Measurements from ENCODE around the gene TRIM52.

Gene TRIM52

DNA sequence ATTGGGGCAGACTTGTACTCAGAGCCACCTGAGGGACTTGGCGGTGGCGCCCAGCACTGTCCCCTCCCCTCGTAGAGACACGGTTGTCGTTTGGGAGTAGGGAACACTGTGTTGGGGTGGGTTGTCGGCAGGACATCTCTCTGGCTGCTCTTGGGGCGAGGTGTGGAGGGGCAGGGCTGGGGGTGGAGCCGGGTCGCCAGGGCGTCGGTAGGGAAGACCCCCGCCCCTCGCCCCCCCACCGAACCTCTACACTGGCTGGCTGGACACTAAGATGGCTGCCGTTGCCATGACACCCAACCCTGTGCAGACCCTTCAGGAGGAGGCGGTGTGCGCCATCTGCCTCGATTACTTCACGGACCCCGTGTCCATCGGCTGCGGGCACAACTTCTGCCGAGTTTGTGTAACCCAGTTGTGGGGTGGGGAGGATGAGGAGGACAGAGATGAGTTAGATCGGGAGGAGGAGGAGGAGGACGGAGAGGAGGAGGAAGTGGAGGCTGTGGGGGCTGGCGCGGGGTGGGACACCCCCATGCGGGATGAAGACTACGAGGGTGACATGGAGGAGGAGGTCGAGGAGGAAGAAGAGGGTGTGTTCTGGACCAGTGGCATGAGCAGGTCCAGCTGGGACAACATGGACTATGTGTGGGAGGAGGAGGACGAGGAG lies 37.1 kb downstream of the TRIM52 start:
- TF ChIP-seq HOXA7 (CRISPR knock-in tag; IDR thresholded peaks at IDR 0.05; ENCODE audit: borderline replicate concordance) (no peak), ZBTB48 (tag by site-specific recombination; IDR thresholded peaks at IDR 0.05) (peak; percentile 95), YY1 (tag by site-specific recombination; IDR thresholded peaks at IDR 0.05) (peak; percentile 76), ZNF114 (tag by site-specific recombination; IDR thresholded peaks at IDR 0.05) (no peak), ZNF335 (tag by site-specific recombination; conservative IDR thresholded peaks at IDR 0.05) (peak; percentile 87), ZNF600 (tag by site-specific recombination; IDR thresholded peaks at IDR 0.05) (peak; percentile 75), ZNF169 (tag by site-specific recombination; IDR thresholded peaks at IDR 0.05) (0 out of 2 replicates have a peak, but pooled peaks have one; percentile 14), ZNF221 (tag by site-specific recombination; IDR thresholded peaks at IDR 0.05; ENCODE audit: borderline replicate concordance) (no peak), SP3 (tag by site-specific recombination; IDR thresholded peaks at IDR 0.05) (peak; percentile 4; the same call in 1 of the 2 replicates), SCRT1 (tag by site-specific recombination; IDR thresholded peaks at IDR 0.05; ENCODE audit: borderline replicate concordance) (peak; percentile 46; the same call in 1 of the 2 replicates), SCRT2 (tag by site-specific recombination; IDR thresholded peaks at IDR 0.05) (peak; percentile 91), GLIS2 (tag by site-specific recombination; IDR thresholded peaks at IDR 0.05) (peak; percentile 62), KLF8 (tag by site-specific recombination; IDR thresholded peaks at IDR 0.05) (peak; percentile 6; the same call in 1 of the 2 replicates), ZNF248 (tag by site-specific recombination; IDR thresholded peaks at IDR 0.05) (no peak), MYNN (tag by site-specific recombination; IDR thresholded peaks at IDR 0.05; ENCODE audit: borderline replicate concordance) (no peak), EGR2 (tag by site-specific recombination; IDR thresholded peaks at IDR 0.05; ENCODE audit: low read depth) (peak; percentile 96), TCF7L2 (IDR thresholded peaks at IDR 0.05; ENCODE audit: borderline replicate concordance, low read depth, low read length) (no peak), ZFHX2 (tag by site-specific recombination; conservative IDR thresholded peaks at IDR 0.05) (peak; percentile 95), ZNF501 (tag by site-specific recombination; IDR thresholded peaks at IDR 0.05) (0 out of 2 replicates have a peak, but pooled peaks have one; percentile 33)
- TF ChIP-seq, protein P1, sequence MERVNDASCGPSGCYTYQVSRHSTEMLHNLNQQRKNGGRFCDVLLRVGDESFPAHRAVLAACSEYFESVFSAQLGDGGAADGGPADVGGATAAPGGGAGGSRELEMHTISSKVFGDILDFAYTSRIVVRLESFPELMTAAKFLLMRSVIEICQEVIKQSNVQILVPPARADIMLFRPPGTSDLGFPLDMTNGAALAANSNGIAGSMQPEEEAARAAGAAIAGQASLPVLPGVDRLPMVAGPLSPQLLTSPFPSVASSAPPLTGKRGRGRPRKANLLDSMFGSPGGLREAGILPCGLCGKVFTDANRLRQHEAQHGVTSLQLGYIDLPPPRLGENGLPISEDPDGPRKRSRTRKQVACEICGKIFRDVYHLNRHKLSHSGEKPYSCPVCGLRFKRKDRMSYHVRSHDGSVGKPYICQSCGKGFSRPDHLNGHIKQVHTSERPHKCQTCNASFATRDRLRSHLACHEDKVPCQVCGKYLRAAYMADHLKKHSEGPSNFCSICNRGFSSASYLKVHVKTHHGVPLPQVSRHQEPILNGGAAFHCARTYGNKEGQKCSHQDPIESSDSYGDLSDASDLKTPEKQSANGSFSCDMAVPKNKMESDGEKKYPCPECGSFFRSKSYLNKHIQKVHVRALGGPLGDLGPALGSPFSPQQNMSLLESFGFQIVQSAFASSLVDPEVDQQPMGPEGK (tag by site-specific recombination; IDR thresholded peaks at IDR 0.05): peak; percentile 55
- TF ChIP-seq, protein P2, sequence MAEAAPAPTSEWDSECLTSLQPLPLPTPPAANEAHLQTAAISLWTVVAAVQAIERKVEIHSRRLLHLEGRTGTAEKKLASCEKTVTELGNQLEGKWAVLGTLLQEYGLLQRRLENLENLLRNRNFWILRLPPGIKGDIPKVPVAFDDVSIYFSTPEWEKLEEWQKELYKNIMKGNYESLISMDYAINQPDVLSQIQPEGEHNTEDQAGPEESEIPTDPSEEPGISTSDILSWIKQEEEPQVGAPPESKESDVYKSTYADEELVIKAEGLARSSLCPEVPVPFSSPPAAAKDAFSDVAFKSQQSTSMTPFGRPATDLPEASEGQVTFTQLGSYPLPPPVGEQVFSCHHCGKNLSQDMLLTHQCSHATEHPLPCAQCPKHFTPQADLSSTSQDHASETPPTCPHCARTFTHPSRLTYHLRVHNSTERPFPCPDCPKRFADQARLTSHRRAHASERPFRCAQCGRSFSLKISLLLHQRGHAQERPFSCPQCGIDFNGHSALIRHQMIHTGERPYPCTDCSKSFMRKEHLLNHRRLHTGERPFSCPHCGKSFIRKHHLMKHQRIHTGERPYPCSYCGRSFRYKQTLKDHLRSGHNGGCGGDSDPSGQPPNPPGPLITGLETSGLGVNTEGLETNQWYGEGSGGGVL (tag by site-specific recombination; IDR thresholded peaks at IDR 0.05): peak; percentile 87
- TF ChIP-seq, protein P3, sequence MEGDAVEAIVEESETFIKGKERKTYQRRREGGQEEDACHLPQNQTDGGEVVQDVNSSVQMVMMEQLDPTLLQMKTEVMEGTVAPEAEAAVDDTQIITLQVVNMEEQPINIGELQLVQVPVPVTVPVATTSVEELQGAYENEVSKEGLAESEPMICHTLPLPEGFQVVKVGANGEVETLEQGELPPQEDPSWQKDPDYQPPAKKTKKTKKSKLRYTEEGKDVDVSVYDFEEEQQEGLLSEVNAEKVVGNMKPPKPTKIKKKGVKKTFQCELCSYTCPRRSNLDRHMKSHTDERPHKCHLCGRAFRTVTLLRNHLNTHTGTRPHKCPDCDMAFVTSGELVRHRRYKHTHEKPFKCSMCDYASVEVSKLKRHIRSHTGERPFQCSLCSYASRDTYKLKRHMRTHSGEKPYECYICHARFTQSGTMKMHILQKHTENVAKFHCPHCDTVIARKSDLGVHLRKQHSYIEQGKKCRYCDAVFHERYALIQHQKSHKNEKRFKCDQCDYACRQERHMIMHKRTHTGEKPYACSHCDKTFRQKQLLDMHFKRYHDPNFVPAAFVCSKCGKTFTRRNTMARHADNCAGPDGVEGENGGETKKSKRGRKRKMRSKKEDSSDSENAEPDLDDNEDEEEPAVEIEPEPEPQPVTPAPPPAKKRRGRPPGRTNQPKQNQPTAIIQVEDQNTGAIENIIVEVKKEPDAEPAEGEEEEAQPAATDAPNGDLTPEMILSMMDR (tag by site-specific recombination; IDR thresholded peaks at IDR 0.05): peak; percentile 14; the same call in 1 of the 2 replicates
- TF ChIP-seq, protein P4, sequence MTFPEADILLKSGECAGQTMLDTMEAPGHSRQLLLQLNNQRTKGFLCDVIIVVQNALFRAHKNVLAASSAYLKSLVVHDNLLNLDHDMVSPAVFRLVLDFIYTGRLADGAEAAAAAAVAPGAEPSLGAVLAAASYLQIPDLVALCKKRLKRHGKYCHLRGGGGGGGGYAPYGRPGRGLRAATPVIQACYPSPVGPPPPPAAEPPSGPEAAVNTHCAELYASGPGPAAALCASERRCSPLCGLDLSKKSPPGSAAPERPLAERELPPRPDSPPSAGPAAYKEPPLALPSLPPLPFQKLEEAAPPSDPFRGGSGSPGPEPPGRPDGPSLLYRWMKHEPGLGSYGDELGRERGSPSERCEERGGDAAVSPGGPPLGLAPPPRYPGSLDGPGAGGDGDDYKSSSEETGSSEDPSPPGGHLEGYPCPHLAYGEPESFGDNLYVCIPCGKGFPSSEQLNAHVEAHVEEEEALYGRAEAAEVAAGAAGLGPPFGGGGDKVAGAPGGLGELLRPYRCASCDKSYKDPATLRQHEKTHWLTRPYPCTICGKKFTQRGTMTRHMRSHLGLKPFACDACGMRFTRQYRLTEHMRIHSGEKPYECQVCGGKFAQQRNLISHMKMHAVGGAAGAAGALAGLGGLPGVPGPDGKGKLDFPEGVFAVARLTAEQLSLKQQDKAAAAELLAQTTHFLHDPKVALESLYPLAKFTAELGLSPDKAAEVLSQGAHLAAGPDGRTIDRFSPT (tag by site-specific recombination; IDR thresholded peaks at IDR 0.05): 0 out of 2 replicates have a peak, but pooled peaks have one; percentile 31
- TF ChIP-seq, protein P5, sequence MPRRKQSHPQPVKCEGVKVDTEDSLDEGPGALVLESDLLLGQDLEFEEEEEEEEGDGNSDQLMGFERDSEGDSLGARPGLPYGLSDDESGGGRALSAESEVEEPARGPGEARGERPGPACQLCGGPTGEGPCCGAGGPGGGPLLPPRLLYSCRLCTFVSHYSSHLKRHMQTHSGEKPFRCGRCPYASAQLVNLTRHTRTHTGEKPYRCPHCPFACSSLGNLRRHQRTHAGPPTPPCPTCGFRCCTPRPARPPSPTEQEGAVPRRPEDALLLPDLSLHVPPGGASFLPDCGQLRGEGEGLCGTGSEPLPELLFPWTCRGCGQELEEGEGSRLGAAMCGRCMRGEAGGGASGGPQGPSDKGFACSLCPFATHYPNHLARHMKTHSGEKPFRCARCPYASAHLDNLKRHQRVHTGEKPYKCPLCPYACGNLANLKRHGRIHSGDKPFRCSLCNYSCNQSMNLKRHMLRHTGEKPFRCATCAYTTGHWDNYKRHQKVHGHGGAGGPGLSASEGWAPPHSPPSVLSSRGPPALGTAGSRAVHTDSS (tag by site-specific recombination; IDR thresholded peaks at IDR 0.05): peak; percentile 76
- ChIA-PET POLR2A (interaction anchor here (0.6 to 4.4 kb wide), 20 partner anchors 9 to 324 kb away, joined by 3 to 49 read pairs (median 6); partner anchors contain the start of genes RACK1, TRIM52 and TRIM7), CTCF (interaction anchor here (0.6 kb wide), 1 partner anchor 17 kb away, joined by 4 read pairs; no protein-coding TSS in a partner anchor)
- Histone ChIP-seq H3K36me3 (ENCODE audit: control insufficient read depth in 2 of 2, insufficient read depth in 1 of 2, low read length in 2 of 2) (peaks cover 9 to 29% of the 10 kb centered on the region in 2 experiments; a peak in 2 of 3 replicates), H3K27ac (ENCODE audit: extremely low read depth, low read depth, low read length) (peak overlapping the region; percentile 85; the same call in 1 of the 2 replicates), H3K4me1 (ENCODE audit: control insufficient read depth, insufficient read depth, low read length) (no peaks in the 10 kb centered on the region), H3K9me3 (ENCODE audit: control insufficient read depth, insufficient read depth, low read depth, low read length) (no peaks in the 10 kb centered on the region), H3K4me3 (ENCODE audit: low read depth, low read length) (peak overlapping the region; percentile 92)
